HG02571 (cell line): ENCODE data around the gene SRSF1.
A peak's percentile ranks its signal among the peaks of the same experiment; 100 is the strongest.
"Not testable (repeated sequence)": the region's sequence is repeated elsewhere in the genome, so short reads cannot be mapped to it uniquely, and the experiment has no call there.

Source experiments
- ATAC-seq: cut with Tn5 transposase; IDR thresholded peaks from one replicate; pipeline ENCODE4 v1.9.1; 2021; ENCODE audit warnings: mild to moderate bottlenecking, moderate library complexity; ENCODE audit not compliant: unreplicated experiment

The SRSF1 gene

GRCh38 chr17:57966875-57967274, 40.2 kb downstream of the SRSF1 start:
- no peak for ATAC-seq

- no peak for ATAC-seq
These were observed 40.8 kb downstream of the SRSF1 start for GRCh38 chr17:57966246-57966645.

- ATAC-seq, result no peak
These were observed 41.4 kb downstream of the SRSF1 start for GRCh38 chr17:57965521-57966160.

- no peak for ATAC-seq
These were observed 43.9 kb downstream of the SRSF1 start for GRCh38 chr17:57963149-57963511.

- no peak for ATAC-seq
These were observed 44.5 kb downstream of the SRSF1 start for GRCh38 chr17:57962279-57963148.

- no peak for ATAC-seq
These were observed 47.1 kb downstream of the SRSF1 start for GRCh38 chr17:57959929-57960328.

GRCh38 chr17:57958391-57958790, 48.7 kb downstream of the SRSF1 start:
- ATAC-seq, result not testable (repeated sequence)

GRCh38 chr17:57957886-57958285, 49.2 kb downstream of the SRSF1 start:
- no peak for ATAC-seq

GRCh38 chr17:57957120-57957850, 49.8 kb downstream of the SRSF1 start:
- ATAC-seq, result no peak

- ATAC-seq, result peak; percentile 71
These were observed 50.5 kb downstream of the SRSF1 start for GRCh38 chr17:57956291-57957119.

GRCh38 chr17:57955183-57955931, 51.7 kb downstream of the SRSF1 start, which contains the start of gene CUEDC1:
CUEDC1 (minus strand) TSS chr17:57955412; CDS start chr17:57885564, 69,848 bp downstream.
- ATAC-seq, result no peak

GRCh38 chr17:57954397-57955182, 52.5 kb downstream of the SRSF1 start:
- ATAC-seq, result no peak

- ATAC-seq, result no peak
These were observed 53.2 kb downstream of the SRSF1 start for GRCh38 chr17:57953705-57954396.
